ENCODE measurements around the gene RGS17.

RGS17 gene

GRCh38 chr6:153003366-153003690 lies 127.8 kb downstream of the RGS17 start:
- TF ChIP-seq CREB1 (IDR thresholded peaks at IDR 0.05; ENCODE audit: low read depth) (no peak), MAX (IDR thresholded peaks at IDR 0.05) (no peak), RAD21 (IDR thresholded peaks at IDR 0.05; ENCODE audit: low read depth) (no peak), TEAD4 (IDR thresholded peaks at IDR 0.05) (no peak), TAF1 (IDR thresholded peaks at IDR 0.05; ENCODE audit: low read depth) (no peak), USF1 (IDR thresholded peaks at IDR 0.05) (no peak), ZBTB7A (IDR thresholded peaks at IDR 0.05; ENCODE audit: low read depth) (no peak), CEBPB (IDR thresholded peaks at IDR 0.05) (no peak), EGR1 (IDR thresholded peaks at IDR 0.05) (no peak), FOXM1 (IDR thresholded peaks at IDR 0.05; ENCODE audit: borderline replicate concordance, low read depth) (no peak), TCF12 (IDR thresholded peaks at IDR 0.05; ENCODE audit: low read depth) (no peak), REST (IDR thresholded peaks at IDR 0.05; ENCODE audit: low read depth) (no peak)

GRCh38 chr6:153002613-153003365 lies 128.3 kb downstream of the RGS17 start, which contains the start of gene MTRF1L:
Gene MTRF1L, minus strand, starts transcription at chr6:153002709. Its CDS starts 24 bp downstream, at chr6:153002685.
- 0 out of 2 replicates have a peak, but pooled peaks have one; percentile 17 for TF ChIP-seq EP300 (IDR thresholded peaks at IDR 0.05; ENCODE audit: borderline replicate concordance)
- TF ChIP-seq EGR1 (IDR thresholded peaks at IDR 0.05) = no peak
- peak; percentile 45 for TF ChIP-seq TAF1 (IDR thresholded peaks at IDR 0.05; ENCODE audit: low read depth)
- peak; percentile 39; the same call in 1 of the 2 replicates for TF ChIP-seq FOXM1 (IDR thresholded peaks at IDR 0.05; ENCODE audit: borderline replicate concordance, low read depth)
- no peak for TF ChIP-seq RAD21 (IDR thresholded peaks at IDR 0.05; ENCODE audit: low read depth)
- TF ChIP-seq ZBTB7A (IDR thresholded peaks at IDR 0.05; ENCODE audit: low read depth) = no peak
- no peak for TF ChIP-seq NFIC (IDR thresholded peaks at IDR 0.05)
- no peak for TF ChIP-seq USF1 (IDR thresholded peaks at IDR 0.05)
- no peak for TF ChIP-seq CREB1 (IDR thresholded peaks at IDR 0.05; ENCODE audit: low read depth)
- 0 out of 2 replicates have a peak, but pooled peaks have one; percentile 16 for TF ChIP-seq MAX (IDR thresholded peaks at IDR 0.05)
- TF ChIP-seq TCF12 (IDR thresholded peaks at IDR 0.05; ENCODE audit: low read depth) = no peak
- TF ChIP-seq YY1 (IDR thresholded peaks at IDR 0.05; ENCODE audit: low read depth) = no peak
- no peak for TF ChIP-seq CEBPB (IDR thresholded peaks at IDR 0.05)
- no peak for TF ChIP-seq REST (IDR thresholded peaks at IDR 0.05; ENCODE audit: low read depth)

GRCh38 chr6:153001767-153002612 lies 129.1 kb downstream of the RGS17 start:
- no peak for TF ChIP-seq RAD21 (IDR thresholded peaks at IDR 0.05; ENCODE audit: low read depth)
- TF ChIP-seq TEAD4 (IDR thresholded peaks at IDR 0.05) = no peak
- TF ChIP-seq MAX (IDR thresholded peaks at IDR 0.05) = 0 out of 2 replicates have a peak, but pooled peaks have one; percentile 1
- TF ChIP-seq TCF12 (IDR thresholded peaks at IDR 0.05; ENCODE audit: low read depth) = no peak
- no peak for TF ChIP-seq YY1 (IDR thresholded peaks at IDR 0.05; ENCODE audit: low read depth)
- TF ChIP-seq EGR1 (IDR thresholded peaks at IDR 0.05) = no peak

GRCh38 chr6:153000243-153000642 lies 130.8 kb downstream of the RGS17 start:
- TF ChIP-seq YY1 (IDR thresholded peaks at IDR 0.05; ENCODE audit: low read depth) (no peak), EGR1 (IDR thresholded peaks at IDR 0.05) (no peak), TEAD4 (IDR thresholded peaks at IDR 0.05) (no peak), ZBTB7A (IDR thresholded peaks at IDR 0.05; ENCODE audit: low read depth) (no peak), REST (IDR thresholded peaks at IDR 0.05; ENCODE audit: low read depth) (no peak), TAF1 (IDR thresholded peaks at IDR 0.05; ENCODE audit: low read depth) (no peak), MAX (IDR thresholded peaks at IDR 0.05) (no peak), CEBPB (IDR thresholded peaks at IDR 0.05) (no peak), TCF12 (IDR thresholded peaks at IDR 0.05; ENCODE audit: low read depth) (no peak), RAD21 (IDR thresholded peaks at IDR 0.05; ENCODE audit: low read depth) (no peak), NFIC (IDR thresholded peaks at IDR 0.05) (no peak), CREB1 (IDR thresholded peaks at IDR 0.05; ENCODE audit: low read depth) (no peak), USF1 (IDR thresholded peaks at IDR 0.05) (no peak), EP300 (IDR thresholded peaks at IDR 0.05; ENCODE audit: borderline replicate concordance) (no peak), FOXM1 (IDR thresholded peaks at IDR 0.05; ENCODE audit: borderline replicate concordance, low read depth) (no peak)
